Astrocyte (in vitro differentiated cells and primary cell): ENCODE results near the gene ALDH1A3. TPM values are rescaled to one million over a fixed set of nuclear protein-coding genes. Genes with fewer than 3 reads are reported as not detected.
A peak's percentile ranks its signal among the peaks of the same experiment; 100 is the strongest.

Experiments
- DNase-seq: peaks from one replicate; pipeline ENCODE4 v3.0.0-alpha.2; 2010; ENCODE audit warnings: low read depth
- FAIRE-seq: peaks from 2 replicates; lab custom pipeline; 2011; peaks lifted over from hg19 to GRCh38; lab: Jason Lieb, UNC
- H2AFZ ChIP-seq: 2 replicates; pipeline ENCODE4 v1.6.0; 2012; ENCODE audit warnings: low read depth, low read length, inconsistent platforms
- H3K27ac ChIP-seq: 2 replicates; pipeline ENCODE4 v1.5.1; 2011; ENCODE audit warnings: low read depth, low read length, inconsistent platforms
- H3K27me3 ChIP-seq: 2 replicates; pipeline ENCODE4 v1.6.0; 2011; ENCODE audit warnings: low read length, inconsistent platforms; ENCODE audit not compliant: insufficient read depth
- H3K36me3 ChIP-seq: 2 replicates; pipeline ENCODE4 v1.5.1; 2011; ENCODE audit warnings: low read length, inconsistent platforms; ENCODE audit not compliant: insufficient read depth
- H3K4me1 ChIP-seq: 2 replicates; pipeline ENCODE4 v1.5.1; 2011; ENCODE audit warnings: low read length, inconsistent platforms; ENCODE audit not compliant: insufficient read depth
- H3K4me2 ChIP-seq: 2 replicates; pipeline ENCODE4 v1.6.0; 2012; ENCODE audit warnings: low read length, inconsistent platforms
- H3K4me3 ChIP-seq: 2 replicates; pipeline ENCODE4 v1.5.1; 2011; ENCODE audit warnings: low read depth, mild to moderate bottlenecking, low read length, inconsistent platforms; ENCODE audit not compliant: insufficient read depth
- H3K79me2 ChIP-seq: 2 replicates; pipeline ENCODE4 v1.6.0; 2012; ENCODE audit warnings: mild to moderate bottlenecking, low read length, inconsistent platforms; ENCODE audit not compliant: insufficient read depth
- H3K9ac ChIP-seq: 2 replicates; pipeline ENCODE4 v1.6.0; 2012; ENCODE audit warnings: mild to moderate bottlenecking, low read length, inconsistent platforms
- H3K9me3 ChIP-seq: 2 replicates; pipeline ENCODE4 v1.5.1; 2012; ENCODE audit warnings: low read depth, mild to moderate bottlenecking, low read length, inconsistent platforms; ENCODE audit not compliant: insufficient read depth
- H4K20me1 ChIP-seq: 2 replicates; pipeline ENCODE4 v1.6.0; 2012; ENCODE audit warnings: low read length, inconsistent platforms; ENCODE audit not compliant: insufficient read depth
- H3K27ac Mint-ChIP-seq: one replicate; pipeline ENCODE4 v1.8.0; 2021; ENCODE audit warnings: mild to moderate bottlenecking, mixed read lengths; ENCODE audit not compliant: unreplicated experiment
- H3K27me3 Mint-ChIP-seq: one replicate; pipeline ENCODE4 v1.8.0; 2021; ENCODE audit warnings: low read depth, mixed read lengths; ENCODE audit not compliant: unreplicated experiment
- H3K36me3 Mint-ChIP-seq: one replicate; pipeline ENCODE4 v1.8.0; 2021; ENCODE audit warnings: low read depth, mixed read lengths; ENCODE audit not compliant: unreplicated experiment
- H3K4me1 Mint-ChIP-seq: one replicate; pipeline ENCODE4 v1.8.0; 2021; ENCODE audit warnings: low read depth, mixed read lengths; ENCODE audit not compliant: unreplicated experiment
- H3K4me3 Mint-ChIP-seq: one replicate; pipeline ENCODE4 v1.8.0; 2021; ENCODE audit warnings: mild to moderate bottlenecking, moderate library complexity, mixed read lengths; ENCODE audit not compliant: unreplicated experiment
- H3K9me3 Mint-ChIP-seq: one replicate; pipeline ENCODE4 v1.8.0; 2021; ENCODE audit warnings: mild to moderate bottlenecking, mixed read lengths; ENCODE audit not compliant: unreplicated experiment
- CTCF ChIP-seq: IDR thresholded peaks from 2 replicates; pipeline ENCODE4 v1.5.1; 2011; ENCODE audit warnings: low read depth, mild to moderate bottlenecking, inconsistent platforms, low read length, moderate library complexity; ENCODE audit not compliant: insufficient read depth
- EZH2 ChIP-seq: IDR thresholded peaks from 2 replicates; pipeline ENCODE4 v1.6.1; 2012; ENCODE audit warnings: mild to moderate bottlenecking, low read length, inconsistent platforms; ENCODE audit not compliant: insufficient read depth
- total RNA-seq: library from RNA; stranded (reverse); gene quantifications from 2 replicates; pipeline ENCODE4 v1.2.1, GENCODE V29; 2021

ALDH1A3 gene
- total RNA-seq, 1 donor from 2014 or later, result 0.95 TPM

- H3K4me2 ChIP-seq, result no peak overlapping the region
- no peaks in the 10 kb centered on the region for H4K20me1 ChIP-seq
- H3K27ac ChIP-seq, result no peak overlapping the region
- FAIRE-seq (no peak), DNase-seq (peak; percentile 68)
- H3K9me3 Mint-ChIP-seq, result peaks cover 6% of the 10 kb centered on the region
- H3K36me3 Mint-ChIP-seq, result no peaks in the 10 kb centered on the region
- peaks cover 12% of the 10 kb centered on the region for H3K27me3 Mint-ChIP-seq
- H3K4me1 Mint-ChIP-seq, result no peaks in the 10 kb centered on the region
- H3K36me3 ChIP-seq, result no peaks in the 10 kb centered on the region
- H3K27me3 ChIP-seq, result no peaks in the 10 kb centered on the region
- H3K79me2 ChIP-seq, result no peaks in the 10 kb centered on the region
- no peaks in the 10 kb centered on the region for H3K4me1 ChIP-seq
- no peak overlapping the region for H3K27ac Mint-ChIP-seq
- no peak overlapping the region for H2AFZ ChIP-seq
- no peak overlapping the region for H3K9ac ChIP-seq
- no peak overlapping the region for H3K4me3 Mint-ChIP-seq
- H3K9me3 ChIP-seq, result no peaks in the 10 kb centered on the region
- no peak overlapping the region for H3K4me3 ChIP-seq
- TF ChIP-seq CTCF (no peak), EZH2 (no peak)
Observed at GRCh38 chr15:100863796-100864267, 15.8 kb upstream of the ALDH1A3 start.

DNA sequence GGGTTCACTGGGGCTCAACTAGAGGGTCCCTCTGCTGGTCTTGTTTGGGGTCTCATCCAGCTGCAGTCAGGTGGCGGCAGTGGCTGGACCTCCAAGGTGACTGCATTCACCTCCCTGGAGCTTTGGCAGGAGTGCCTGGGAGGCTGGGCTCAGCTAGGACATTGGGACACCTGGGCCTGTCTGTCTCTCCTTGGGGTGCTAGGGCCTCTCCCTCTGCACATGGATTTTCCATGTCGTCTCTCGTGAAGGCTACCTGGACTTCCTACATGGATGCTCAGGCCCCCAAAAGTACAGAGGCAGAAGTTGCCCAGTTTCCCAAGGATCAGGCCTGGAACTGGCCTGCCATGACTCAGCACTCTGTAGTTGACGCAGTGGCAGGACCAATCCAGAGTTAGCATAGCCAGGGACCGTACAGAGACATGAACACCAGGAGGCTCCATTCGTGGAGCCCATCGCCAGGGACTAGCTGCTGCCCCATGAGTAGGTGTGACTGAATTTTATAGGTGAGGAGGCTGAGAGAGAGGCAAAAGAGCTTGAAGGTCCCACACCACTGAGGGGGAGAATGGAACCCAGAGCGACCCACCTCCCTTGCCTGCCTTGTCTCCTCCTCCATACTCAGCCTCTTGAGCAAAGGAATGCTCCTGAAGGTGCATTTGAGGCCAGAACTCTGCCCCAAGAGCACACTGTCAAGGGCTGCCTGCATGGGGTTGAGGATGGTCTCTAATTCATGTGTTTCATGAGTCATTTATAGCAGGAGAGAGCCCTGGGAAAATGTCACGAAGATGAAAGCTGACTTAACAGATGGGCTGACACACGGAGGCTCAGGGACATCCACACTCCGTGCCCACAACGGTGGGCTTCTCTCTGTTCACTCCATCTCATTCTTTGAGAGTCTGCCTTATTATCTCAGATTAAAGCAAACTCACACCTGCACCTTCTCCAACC lies 13.0 kb upstream of the ALDH1A3 start:
- Histone ChIP-seq H3K36me3 (no peaks in the 10 kb centered on the region), H3K4me1 (no peaks in the 10 kb centered on the region), H3K9me3 (peaks cover 6% of the 10 kb centered on the region), H3K79me2 (no peaks in the 10 kb centered on the region), H3K4me3 (no peak overlapping the region), H4K20me1 (no peaks in the 10 kb centered on the region), H3K27me3 (no peaks in the 10 kb centered on the region), H3K27ac (no peak overlapping the region), H2AFZ (no peak overlapping the region), H3K4me2 (no peak overlapping the region), H3K9ac (no peak overlapping the region)
- Mint-ChIP-seq H3K4me3 (no peak overlapping the region), H3K4me1 (no peaks in the 10 kb centered on the region), H3K27me3 (peaks cover 14% of the 10 kb centered on the region), H3K9me3 (peaks cover 4% of the 10 kb centered on the region), H3K36me3 (no peaks in the 10 kb centered on the region), H3K27ac (no peak overlapping the region)
- no peak for FAIRE-seq
- DNase-seq, result no peak
- TF ChIP-seq EZH2 (no peak), CTCF (no peak)

DNA sequence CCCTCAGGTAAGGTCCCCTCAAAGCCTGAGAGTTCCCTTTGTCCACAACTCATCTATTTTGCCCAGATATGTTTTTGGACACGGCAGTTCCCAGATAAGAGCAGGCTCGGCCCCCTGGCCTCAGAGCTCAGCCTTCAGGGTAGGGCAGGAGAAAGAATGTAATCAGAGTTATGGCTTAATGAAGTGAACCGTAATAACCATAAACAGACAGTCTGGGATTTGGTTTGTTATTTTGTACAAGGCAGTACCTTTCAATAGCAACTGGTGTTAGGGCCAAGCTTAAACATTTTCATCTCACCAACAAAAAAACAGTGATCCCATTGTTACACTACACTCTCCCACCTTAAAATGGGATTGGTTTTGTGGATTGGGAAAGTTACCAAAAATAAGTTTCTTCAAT lies 12.2 kb upstream of the ALDH1A3 start:
- Mint-ChIP-seq H3K27me3 (peaks cover 21% of the 10 kb centered on the region), H3K27ac (no peak overlapping the region), H3K9me3 (peaks cover 4% of the 10 kb centered on the region), H3K36me3 (no peaks in the 10 kb centered on the region), H3K4me3 (no peak overlapping the region), H3K4me1 (no peaks in the 10 kb centered on the region)
- no peak overlapping the region for H3K4me3 ChIP-seq
- no peak overlapping the region for H3K27ac ChIP-seq
- H3K4me1 ChIP-seq, result no peaks in the 10 kb centered on the region
- TF ChIP-seq EZH2 (no peak), CTCF (no peak)
- no peak overlapping the region for H3K4me2 ChIP-seq
- FAIRE-seq, result no peak
- peaks cover 6% of the 10 kb centered on the region for H3K9me3 ChIP-seq
- peak; percentile 63 for DNase-seq
- H4K20me1 ChIP-seq, result no peaks in the 10 kb centered on the region
- no peaks in the 10 kb centered on the region for H3K36me3 ChIP-seq
- H2AFZ ChIP-seq, result no peak overlapping the region
- no peaks in the 10 kb centered on the region for H3K79me2 ChIP-seq
- H3K27me3 ChIP-seq, result no peaks in the 10 kb centered on the region
- no peak overlapping the region for H3K9ac ChIP-seq
